ENCODE measurements around the gene CASP9. TPM values are rescaled to one million over a fixed set of nuclear protein-coding genes. Genes with fewer than 3 reads are reported as not detected.

The CASP9 gene
- total RNA-seq, 1 experiment from 2014 or later, result 15.9 TPM

GRCh38 chr1:15546641-15547040, 22.6 kb upstream of the CASP9 start:
- H3K23ac ChIP-seq (ENCODE audit: insufficient read length, low read depth, low read length), result no peak overlapping the region
- H2BK5ac ChIP-seq (ENCODE audit: insufficient read length, low read length), result no peak overlapping the region
- Mint-ChIP-seq H3K36me3 (ENCODE audit: insufficient read depth in 1 of 3, low read depth in 3 of 3) (peaks cover 18 to 70% (median 41%) of the 10 kb centered on the region in 3 experiments; a peak in 6 of 7 replicates), H3K27ac (no peak overlapping the region), H3K9me3 (no peaks in the 10 kb centered on the region), H3K4me3 (no peak overlapping the region), H3K27me3 (ENCODE audit: low read depth) (no peaks in the 10 kb centered on the region), H3K4me1 (no peaks in the 10 kb centered on the region)
- H3K27ac ChIP-seq (ENCODE audit: insufficient read length, low read depth, low read length), result no peak overlapping the region
- no peak overlapping the region for H2AK5ac ChIP-seq (ENCODE audit: insufficient read length, low read length)
- no peaks in the 10 kb centered on the region for H3K9me3 ChIP-seq (ENCODE audit: control insufficient read depth, low read depth, low read length)
- no peak overlapping the region for H2BK12ac ChIP-seq (ENCODE audit: insufficient read length, low read depth, low read length)
- H3K4me2 ChIP-seq (ENCODE audit: insufficient read depth, insufficient read length, low read length), result no peak overlapping the region
- H3T11ph ChIP-seq (ENCODE audit: low read length), result no peak overlapping the region
- H3K79me2 ChIP-seq (ENCODE audit: insufficient read depth, low read length), result no peaks in the 10 kb centered on the region
- no peaks in the 10 kb centered on the region for H3K23me2 ChIP-seq (ENCODE audit: insufficient read length, low read depth, low read length, poor library complexity, severe bottlenecking)
- TF ChIP-seq CTCF (conservative IDR thresholded peaks at IDR 0.05), result no peak
- no peak overlapping the region for H3K9ac ChIP-seq (ENCODE audit: extremely low read depth, insufficient read length, low read length)
- H4K8ac ChIP-seq (replicated peaks; ENCODE audit: insufficient read length, low read depth, low read length), result no peak overlapping the region
- no peaks in the 10 kb centered on the region for H4K20me1 ChIP-seq (ENCODE audit: control insufficient read depth, insufficient read depth, insufficient read length)
- H2AFZ ChIP-seq (ENCODE audit: low read length), result no peak overlapping the region
- no peaks in the 10 kb centered on the region for H3K27me3 ChIP-seq (ENCODE audit: insufficient read depth, low read length)
- no peaks in the 10 kb centered on the region for H3K4me1 ChIP-seq (ENCODE audit: insufficient read depth, low read length)
- no peak overlapping the region for H2BK15ac ChIP-seq (ENCODE audit: low read depth, low read length)
- H4K91ac ChIP-seq (ENCODE audit: insufficient read length, low read depth, low read length), result no peak overlapping the region
- DNase-seq, result no peak
- no peak overlapping the region for H3K4ac ChIP-seq (ENCODE audit: low read depth, low read length)
- H3K14ac ChIP-seq (ENCODE audit: insufficient read depth, low read length), result no peak overlapping the region
- WGBS (ENCODE audit: extremely low coverage, insufficient read length, low lambda C conversion rate), result no CpG with 5 or more reads among the region's 2 CpGs
- H2BK20ac ChIP-seq (ENCODE audit: low read depth, low read length, poor library complexity, severe bottlenecking), result no peak overlapping the region
- no peak overlapping the region for H4K5ac ChIP-seq (ENCODE audit: insufficient read length, low read depth, low read length)
- H3K79me1 ChIP-seq (ENCODE audit: insufficient read depth, low read depth, low read length, poor library complexity, severe bottlenecking), result no peaks in the 10 kb centered on the region
- H2BK120ac ChIP-seq (ENCODE audit: low read depth, low read length, poor library complexity, severe bottlenecking), result no peak overlapping the region
- no peak overlapping the region for H3K18ac ChIP-seq (ENCODE audit: insufficient read length, low read depth, low read length)
- no peak overlapping the region for H3K56ac ChIP-seq (ENCODE audit: insufficient read length, low read depth, low read length)
